Epithelial cell of proximal tubule (primary cell): ENCODE measurements around the gene GIPC1. TPM values are rescaled to one million over a fixed set of nuclear protein-coding genes. Genes with fewer than 3 reads are reported as not detected.

Experiments used
- DNase-seq: peaks from one replicate; pipeline ENCODE4 v3.0.0-alpha.2; 2011; ENCODE audit warnings: low read depth
- H3K4me3 ChIP-seq: 2 replicates; pipeline ENCODE4 v1.5.1; 2011; ENCODE audit warnings: low read depth, mild to moderate bottlenecking, low read length
- CTCF ChIP-seq: conservative IDR thresholded peaks from 2 replicates; pipeline ENCODE4 v1.5.1; 2012; ENCODE audit warnings: low read depth, mild to moderate bottlenecking, low read length
- total RNA-seq: library from RNA; depleted of rRNA; stranded (reverse); fragments of >200 nt; gene quantifications from 2 replicates; pipeline ENCODE4 v1.2.3, GENCODE V29; 2015

Gene GIPC1
- total RNA-seq, 1 donor from 2014 or later = 218 TPM

GRCh38 chr19:14494411-14494810, 1.5 kb downstream of the GIPC1 start:
- H3K4me3 ChIP-seq = peak overlapping the region; percentile 74
- no peak for DNase-seq
- no peak for TF ChIP-seq CTCF

- no peak for TF ChIP-seq CTCF
- no peak for DNase-seq
- no peak overlapping the region for H3K4me3 ChIP-seq
These were observed 3.1 kb downstream of the GIPC1 start for GRCh38 chr19:14492756-14493337.

- H3K4me3 ChIP-seq = no peak overlapping the region
- no peak for TF ChIP-seq CTCF
- DNase-seq = no peak
These were observed 8.4 kb downstream of the GIPC1 start for GRCh38 chr19:14487370-14488125.

GRCh38 chr19:14482172-14482941, 13.6 kb downstream of the GIPC1 start:
- no peak for DNase-seq
- TF ChIP-seq CTCF = no peak

GRCh38 chr19:14480700-14481079, 15.2 kb downstream of the GIPC1 start:
- DNase-seq = no peak
- TF ChIP-seq CTCF = no peak

More at GRCh38 chr19:14482172-14482941, 13.6 kb downstream of the GIPC1 start:
- no peak overlapping the region for H3K4me3 ChIP-seq

GRCh38 chr19:14479975-14480699, 15.8 kb downstream of the GIPC1 start:
- TF ChIP-seq CTCF = peak; percentile 75
- no peak for DNase-seq
- no peak overlapping the region for H3K4me3 ChIP-seq

More at GRCh38 chr19:14480700-14481079, 15.2 kb downstream of the GIPC1 start:
- no peak overlapping the region for H3K4me3 ChIP-seq
